Measurements from ENCODE around the gene HPS5.
A peak's percentile ranks its signal among the peaks of the same experiment; 100 is the strongest.

HPS5 gene

GRCh38 chr11:18312663-18313420, 9.1 kb downstream of the HPS5 start:
- H3K4me3 ChIP-seq (ENCODE audit: low read length) = no peak overlapping the region
- peak; percentile 86 for DNase-seq (ENCODE audit: low read depth)
- TF ChIP-seq CTCF (conservative IDR thresholded peaks at IDR 0.05; ENCODE audit: low read length) = no peak

- no peak overlapping the region for H3K4me3 ChIP-seq (ENCODE audit: low read length)
- TF ChIP-seq CTCF (conservative IDR thresholded peaks at IDR 0.05; ENCODE audit: low read length) = no peak
- peak; percentile 78 for DNase-seq (ENCODE audit: low read depth)
Measured at GRCh38 chr11:18312012-18312411, 9.9 kb downstream of the HPS5 start.

GRCh38 chr11:18310800-18311340, 11.1 kb downstream of the HPS5 start:
- peak; percentile 68 for DNase-seq (ENCODE audit: low read depth)
- no peak overlapping the region for H3K4me3 ChIP-seq (ENCODE audit: low read length)
- no peak for TF ChIP-seq CTCF (conservative IDR thresholded peaks at IDR 0.05; ENCODE audit: low read length)

GRCh38 chr11:18309691-18310090, 12.2 kb downstream of the HPS5 start:
- TF ChIP-seq CTCF (conservative IDR thresholded peaks at IDR 0.05; ENCODE audit: low read length) = no peak
- no peak overlapping the region for H3K4me3 ChIP-seq (ENCODE audit: low read length)
- no peak for DNase-seq (ENCODE audit: low read depth)

GRCh38 chr11:18308242-18308641, 13.7 kb downstream of the HPS5 start:
- DNase-seq (ENCODE audit: low read depth) = no peak
- no peak for TF ChIP-seq CTCF (conservative IDR thresholded peaks at IDR 0.05; ENCODE audit: low read length)
- no peak overlapping the region for H3K4me3 ChIP-seq (ENCODE audit: low read length)

- DNase-seq (ENCODE audit: low read depth) = no peak
- no peak overlapping the region for H3K4me3 ChIP-seq (ENCODE audit: low read length)
- no peak for TF ChIP-seq CTCF (conservative IDR thresholded peaks at IDR 0.05; ENCODE audit: low read length)
Measured at GRCh38 chr11:18307461-18308139, 14.3 kb downstream of the HPS5 start.

GRCh38 chr11:18304745-18305144, 17.2 kb downstream of the HPS5 start:
- no peak for DNase-seq (ENCODE audit: low read depth)
- no peak for TF ChIP-seq CTCF (conservative IDR thresholded peaks at IDR 0.05; ENCODE audit: low read length)
- no peak overlapping the region for H3K4me3 ChIP-seq (ENCODE audit: low read length)

All from AG10803 (cell line).